ENCODE results near the gene PTPRJ. TPM values are rescaled to one million over a fixed set of nuclear protein-coding genes. Genes with fewer than 3 reads are reported as not detected.

PTPRJ gene
- total and polyA plus RNA-seq, 4 donors = 15.9 to 26.7 (median 17.0) TPM

DNA sequence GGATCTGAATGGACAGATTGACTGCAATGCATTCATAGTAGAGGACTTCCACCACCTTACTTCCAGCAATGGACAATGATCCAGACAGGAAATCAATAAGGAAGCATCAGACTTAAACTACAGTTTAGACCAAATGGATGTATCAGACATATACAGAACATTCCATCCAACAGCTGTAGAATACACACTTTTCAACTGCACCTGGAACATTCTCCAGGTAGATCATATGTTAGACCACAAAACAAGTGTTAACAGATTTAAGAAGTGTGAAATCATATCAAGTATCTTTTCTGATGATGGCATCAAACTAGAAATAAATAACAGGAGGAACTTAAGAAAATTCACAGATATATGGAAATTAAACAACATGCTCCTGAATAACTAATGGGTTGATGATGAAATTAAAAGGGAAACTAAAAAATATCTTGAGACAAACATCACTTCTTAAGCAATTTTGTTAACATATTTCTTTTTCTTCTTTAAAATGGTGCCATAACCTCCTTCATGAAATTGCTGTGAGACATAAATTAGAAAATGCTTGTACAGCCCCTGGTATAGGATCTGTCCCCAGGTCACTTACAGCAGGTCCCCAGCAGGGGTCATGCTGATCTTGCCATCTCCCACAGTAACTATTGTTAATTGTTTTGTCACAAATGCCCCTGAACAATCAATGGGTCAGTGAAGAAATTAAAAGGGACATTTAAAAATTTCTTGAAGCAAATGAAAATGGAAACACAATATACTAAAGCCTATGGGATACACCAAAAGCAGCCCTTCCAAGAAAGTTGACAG is 136.3 kb downstream of the PTPRJ start:
- Histone ChIP-seq H3K36me3 (ENCODE audit: control insufficient read depth, insufficient read depth, low read length) (no peaks in the 10 kb centered on the region), H3K4me1 (ENCODE audit: control insufficient read depth, insufficient read depth, low read length) (no peaks in the 10 kb centered on the region), H3K27ac (ENCODE audit: low read depth, low read length) (no peak overlapping the region), H3K9me3 (ENCODE audit: control insufficient read depth, insufficient read depth, low read length) (peaks cover 6% of the 10 kb centered on the region), H3K4me3 (ENCODE audit: low read depth, low read length) (no peak overlapping the region), H3K27me3 (ENCODE audit: control insufficient read depth, insufficient read depth, low read length) (no peaks in the 10 kb centered on the region)
- no peak for DNase-seq (ENCODE audit: low read depth in 4 of 6, low spot score in 6 of 6)

DNA sequence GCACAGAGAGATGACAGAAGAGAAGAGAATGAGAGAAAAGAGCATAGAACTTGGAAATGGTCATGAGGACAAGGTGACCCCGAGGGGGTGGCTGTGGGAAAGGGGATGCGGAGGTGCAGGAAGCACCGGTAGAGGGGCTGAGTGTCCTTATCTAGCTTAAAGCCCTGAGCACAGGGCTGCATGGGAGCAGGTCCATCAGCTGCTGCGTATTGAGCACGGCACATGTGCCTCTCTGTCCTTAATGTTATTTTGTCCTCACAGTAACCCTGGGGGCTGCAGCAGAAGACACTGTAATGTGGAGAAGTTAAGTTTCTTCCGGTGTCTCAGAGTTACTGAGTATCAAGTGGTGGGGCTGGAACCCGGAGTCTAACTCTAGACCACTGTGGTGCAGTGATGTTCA is 141.9 kb downstream of the PTPRJ start:
- WGBS (ENCODE audit: insufficient coverage) = 81% methylated on average over 7 of the region's 7 CpGs
- Histone ChIP-seq H3K4me3 (ENCODE audit: low read depth, low read length) (no peak overlapping the region), H3K4me1 (ENCODE audit: control insufficient read depth, insufficient read depth, low read length) (no peaks in the 10 kb centered on the region), H3K27me3 (ENCODE audit: control insufficient read depth, insufficient read depth, low read length) (no peaks in the 10 kb centered on the region), H3K9me3 (ENCODE audit: control insufficient read depth, insufficient read depth, low read length) (no peaks in the 10 kb centered on the region), H3K36me3 (ENCODE audit: control insufficient read depth, insufficient read depth, low read length) (peaks cover 27% of the 10 kb centered on the region), H3K27ac (ENCODE audit: low read depth, low read length) (no peak overlapping the region)
- DNase-seq (ENCODE audit: low read depth in 4 of 6, low spot score in 6 of 6) = no peak

- Histone ChIP-seq H3K9me3 (ENCODE audit: control insufficient read depth, insufficient read depth, low read length) (no peaks in the 10 kb centered on the region), H3K36me3 (ENCODE audit: control insufficient read depth, insufficient read depth, low read length) (peaks cover 31% of the 10 kb centered on the region), H3K27me3 (ENCODE audit: control insufficient read depth, insufficient read depth, low read length) (no peaks in the 10 kb centered on the region), H3K27ac (ENCODE audit: low read depth, low read length) (no peak overlapping the region), H3K4me3 (ENCODE audit: low read depth, low read length) (no peak overlapping the region), H3K4me1 (ENCODE audit: control insufficient read depth, insufficient read depth, low read length) (no peaks in the 10 kb centered on the region)
- WGBS (ENCODE audit: insufficient coverage) = 87% methylated on average over 6 of the region's 7 CpGs
- DNase-seq (ENCODE audit: low read depth in 4 of 6, low spot score in 6 of 6) = no peak
Observed at GRCh38 chr11:48122656-48123055, 142.3 kb downstream of the PTPRJ start.

- DNase-seq (ENCODE audit: low read depth in 4 of 6, low spot score in 6 of 6) = no peak
- WGBS (ENCODE audit: insufficient coverage) = 82% methylated on average over 3 of the region's 8 CpGs
- Histone ChIP-seq H3K27ac (ENCODE audit: low read depth, low read length) (no peak overlapping the region), H3K27me3 (ENCODE audit: control insufficient read depth, insufficient read depth, low read length) (no peaks in the 10 kb centered on the region), H3K4me1 (ENCODE audit: control insufficient read depth, insufficient read depth, low read length) (no peaks in the 10 kb centered on the region), H3K36me3 (ENCODE audit: control insufficient read depth, insufficient read depth, low read length) (peaks cover 35% of the 10 kb centered on the region), H3K9me3 (ENCODE audit: control insufficient read depth, insufficient read depth, low read length) (no peaks in the 10 kb centered on the region), H3K4me3 (ENCODE audit: low read depth, low read length) (no peak overlapping the region)
Observed at GRCh38 chr11:48123254-48123875, 143.0 kb downstream of the PTPRJ start.

- Histone ChIP-seq H3K27me3 (ENCODE audit: control insufficient read depth, insufficient read depth, low read length) (no peaks in the 10 kb centered on the region), H3K4me3 (ENCODE audit: low read depth, low read length) (no peak overlapping the region), H3K27ac (ENCODE audit: low read depth, low read length) (no peak overlapping the region), H3K4me1 (ENCODE audit: control insufficient read depth, insufficient read depth, low read length) (no peaks in the 10 kb centered on the region), H3K9me3 (ENCODE audit: control insufficient read depth, insufficient read depth, low read length) (no peaks in the 10 kb centered on the region), H3K36me3 (ENCODE audit: control insufficient read depth, insufficient read depth, low read length) (peaks cover 40% of the 10 kb centered on the region)
- WGBS (ENCODE audit: insufficient coverage) = 90% methylated on average over 2 of the region's 6 CpGs
- no peak for DNase-seq (ENCODE audit: low read depth in 4 of 6, low spot score in 6 of 6)
Observed at GRCh38 chr11:48123934-48124755, 143.8 kb downstream of the PTPRJ start.

GRCh38 chr11:48124880-48125279 is 144.5 kb downstream of the PTPRJ start:
- no peaks in the 10 kb centered on the region for H3K4me1 ChIP-seq (ENCODE audit: control insufficient read depth, insufficient read depth, low read length)
- DNase-seq (ENCODE audit: low read depth in 4 of 6, low spot score in 6 of 6) = no peak
- H3K4me3 ChIP-seq (ENCODE audit: low read depth, low read length) = no peak overlapping the region
- WGBS (ENCODE audit: insufficient coverage) = 91% methylated on average over 10 of the region's 11 CpGs
- H3K36me3 ChIP-seq (ENCODE audit: control insufficient read depth, insufficient read depth, low read length) = peaks cover 48% of the 10 kb centered on the region
- H3K27ac ChIP-seq (ENCODE audit: low read depth, low read length) = no peak overlapping the region
- H3K9me3 ChIP-seq (ENCODE audit: control insufficient read depth, insufficient read depth, low read length) = no peaks in the 10 kb centered on the region
- no peaks in the 10 kb centered on the region for H3K27me3 ChIP-seq (ENCODE audit: control insufficient read depth, insufficient read depth, low read length)

- peaks cover 51% of the 10 kb centered on the region for H3K36me3 ChIP-seq (ENCODE audit: control insufficient read depth, insufficient read depth, low read length)
- WGBS (ENCODE audit: insufficient coverage) = 79% methylated on average over 6 of the region's 6 CpGs
- H3K27ac ChIP-seq (ENCODE audit: low read depth, low read length) = no peak overlapping the region
- no peaks in the 10 kb centered on the region for H3K27me3 ChIP-seq (ENCODE audit: control insufficient read depth, insufficient read depth, low read length)
- DNase-seq (ENCODE audit: low read depth in 4 of 6, low spot score in 6 of 6) = no peak
- H3K9me3 ChIP-seq (ENCODE audit: control insufficient read depth, insufficient read depth, low read length) = no peaks in the 10 kb centered on the region
- no peaks in the 10 kb centered on the region for H3K4me1 ChIP-seq (ENCODE audit: control insufficient read depth, insufficient read depth, low read length)
- no peak overlapping the region for H3K4me3 ChIP-seq (ENCODE audit: low read depth, low read length)
Observed at GRCh38 chr11:48125866-48126265, 145.5 kb downstream of the PTPRJ start.

GRCh38 chr11:48127521-48128183 is 147.3 kb downstream of the PTPRJ start:
- Histone ChIP-seq H3K4me3 (ENCODE audit: low read depth, low read length) (no peak overlapping the region), H3K36me3 (ENCODE audit: control insufficient read depth, insufficient read depth, low read length) (peaks cover 56% of the 10 kb centered on the region), H3K4me1 (ENCODE audit: control insufficient read depth, insufficient read depth, low read length) (no peaks in the 10 kb centered on the region), H3K27ac (ENCODE audit: low read depth, low read length) (no peak overlapping the region), H3K9me3 (ENCODE audit: control insufficient read depth, insufficient read depth, low read length) (no peaks in the 10 kb centered on the region), H3K27me3 (ENCODE audit: control insufficient read depth, insufficient read depth, low read length) (no peaks in the 10 kb centered on the region)
- DNase-seq (ENCODE audit: low read depth in 4 of 6, low spot score in 6 of 6) = no peak
- 95% methylated on average over 15 of the region's 22 CpGs for WGBS (ENCODE audit: insufficient coverage)

- H3K27me3 ChIP-seq (ENCODE audit: control insufficient read depth, insufficient read depth, low read length) = no peaks in the 10 kb centered on the region
- H3K4me3 ChIP-seq (ENCODE audit: low read depth, low read length) = no peak overlapping the region
- 89% methylated on average over 1 of the region's 6 CpGs for WGBS (ENCODE audit: insufficient coverage)
- no peak overlapping the region for H3K27ac ChIP-seq (ENCODE audit: low read depth, low read length)
- no peak for DNase-seq (ENCODE audit: low read depth in 4 of 6, low spot score in 6 of 6)
- no peaks in the 10 kb centered on the region for H3K4me1 ChIP-seq (ENCODE audit: control insufficient read depth, insufficient read depth, low read length)
- H3K36me3 ChIP-seq (ENCODE audit: control insufficient read depth, insufficient read depth, low read length) = peaks cover 52% of the 10 kb centered on the region
- H3K9me3 ChIP-seq (ENCODE audit: control insufficient read depth, insufficient read depth, low read length) = no peaks in the 10 kb centered on the region
Observed at GRCh38 chr11:48129697-48130395, 149.5 kb downstream of the PTPRJ start.

Data from spinal cord (tissue), 10 donors.